Neural progenitor cell (in vitro differentiated cells): ENCODE data around the gene TYMP. TPM values are rescaled to one million over a fixed set of nuclear protein-coding genes. Genes with fewer than 3 reads are reported as not detected.

Experiments
- DNase-seq: peaks from one replicate; pipeline ENCODE4 v3.0.0-alpha.2; 2016; ENCODE audit warnings: low spot score
- H2AFZ ChIP-seq: fragments of 200-600 bp; sonication (generic); replicated peaks from 2 replicates; pipeline ENCODE4 v1.6.1; 2016; ENCODE audit warnings: antibody characterized with exemption
- H3F3A ChIP-seq: fragments of 200-600 bp; sonication (generic); 2 replicates; pipeline ENCODE4 v1.6.1; 2016; ENCODE audit warnings: antibody characterized with exemption, low read depth
- H3K27ac ChIP-seq: fragments of 200-600 bp; sonication (generic); 2 replicates; pipeline ENCODE4 v1.5.1; 2016; ENCODE audit warnings: mild to moderate bottlenecking
- H3K27me3 ChIP-seq: fragments of 200-600 bp; sonication (generic); 2 replicates; pipeline ENCODE4 v1.6.1; 2016; ENCODE audit warnings: mild to moderate bottlenecking, moderate library complexity
- H3K36me3 ChIP-seq: fragments of 200-600 bp; sonication (generic); 2 replicates; pipeline ENCODE4 v1.5.1; 2016
- H3K4me1 ChIP-seq: fragments of 200-600 bp; sonication (generic); 2 replicates; pipeline ENCODE4 v1.6.1; 2016; ENCODE audit warnings: mixed run types
- H3K4me2 ChIP-seq: fragments of 200-600 bp; sonication (generic); 2 replicates; pipeline ENCODE4 v1.6.1; 2016
- H3K4me3 ChIP-seq: fragments of 200-600 bp; sonication (generic); 2 replicates; pipeline ENCODE4 v1.5.1; 2016
- H3K79me2 ChIP-seq: fragments of 200-600 bp; sonication (generic); 2 replicates; pipeline ENCODE4 v1.6.1; 2016; ENCODE audit warnings: low read depth
- H3K9ac ChIP-seq: fragments of 200-600 bp; sonication (generic); 2 replicates; pipeline ENCODE4 v1.6.1; 2016
- H3K9me3 ChIP-seq: fragments of 200-600 bp; sonication (generic); 2 replicates; pipeline ENCODE4 v1.5.1; 2016; ENCODE audit warnings: low read depth
- H4K20me1 ChIP-seq: fragments of 200-600 bp; sonication (generic); 2 replicates; pipeline ENCODE4 v1.6.1; 2016; ENCODE audit warnings: low read depth
- H3K27ac Mint-ChIP-seq: 3 replicates; pipeline ENCODE4 v1.8.0; 2021; ENCODE audit warnings: mixed read lengths
- H3K27me3 Mint-ChIP-seq: 2 replicates; pipeline ENCODE4 v1.8.0; 2022; ENCODE audit warnings: low read depth, mild to moderate bottlenecking, inconsistent platforms, moderate library complexity, mixed read lengths; ENCODE audit not compliant: insufficient read depth
- H3K36me3 Mint-ChIP-seq: 3 replicates; pipeline ENCODE4 v1.8.0; 2021; ENCODE audit warnings: mixed read lengths
- H3K4me1 Mint-ChIP-seq: 3 replicates; pipeline ENCODE4 v1.8.0; 2021; ENCODE audit warnings: mixed read lengths
- H3K4me3 Mint-ChIP-seq: 3 replicates; pipeline ENCODE4 v1.8.0; 2021; ENCODE audit warnings: mild to moderate bottlenecking, moderate library complexity, mixed read lengths
- H3K9me3 Mint-ChIP-seq: 3 replicates; pipeline ENCODE4 v1.8.0; 2020; ENCODE audit warnings: mixed read lengths
- CTCF ChIP-seq: fragments of 200-600 bp; sonication (generic); IDR thresholded peaks from 2 replicates; pipeline ENCODE4 v1.5.1; 2017; ENCODE audit warnings: antibody characterized with exemption, mild to moderate bottlenecking
- EZH2 ChIP-seq: fragments of 200-600 bp; sonication (generic); IDR thresholded peaks from 2 replicates; pipeline ENCODE4 v1.6.1; 2017; ENCODE audit warnings: antibody characterized with exemption, mild to moderate bottlenecking, moderate library complexity
- EZH2phosphoT487 ChIP-seq: fragments of 200-600 bp; sonication (generic); IDR thresholded peaks from 2 replicates; pipeline ENCODE4 v1.6.1; 2017; ENCODE audit warnings: antibody characterized with exemption
- total RNA-seq: library from RNA; depleted of rRNA; stranded (reverse); fragments of >200 nt; gene quantifications from 2 replicates; pipeline ENCODE4 v1.2.3, GENCODE V29; 2015; ENCODE audit warnings: low replicate concordance

TYMP gene
- total RNA-seq, 1 donor from 2014 or later: not detected

DNA sequence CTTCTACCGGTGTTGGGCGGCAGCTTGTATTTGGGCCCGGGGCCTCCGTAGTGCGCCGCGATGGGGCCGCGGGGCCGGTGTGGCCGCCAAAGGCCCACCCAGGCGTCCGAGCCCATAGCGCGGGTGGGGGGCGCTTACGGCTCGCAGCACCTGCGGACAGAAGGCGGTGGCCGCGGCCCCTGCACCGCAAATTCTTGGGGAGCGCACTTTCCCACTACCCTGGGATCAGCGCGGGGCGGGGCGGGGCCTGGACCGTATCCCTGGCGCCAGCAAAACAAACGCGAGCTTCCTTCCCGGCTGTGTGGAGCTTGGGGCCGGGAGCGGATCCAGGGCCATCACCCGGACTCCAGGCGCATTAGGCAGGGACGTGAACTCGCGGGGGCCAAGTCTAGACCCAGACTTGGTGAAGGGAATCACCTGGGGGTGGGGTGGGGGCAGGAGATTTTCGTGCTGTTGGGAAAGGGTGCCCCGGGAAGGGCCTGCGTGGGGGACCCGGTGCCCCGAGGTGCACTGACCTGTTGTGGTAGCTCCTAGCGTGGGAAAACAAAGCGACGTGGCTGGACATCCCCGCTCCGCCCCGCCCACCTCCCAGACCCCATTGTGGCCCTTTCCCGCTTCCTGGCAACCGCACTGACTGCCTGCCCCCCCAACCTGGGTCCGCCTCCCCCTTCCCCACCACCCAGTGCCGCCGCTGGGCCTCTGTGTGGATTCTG lies 2.3 kb upstream of the TYMP start:
- Mint-ChIP-seq H3K27ac (peak overlapping the region; percentile 18), H3K4me1 (peaks cover 27% of the 10 kb centered on the region), H3K27me3 (peaks cover 50% of the 10 kb centered on the region), H3K36me3 (no peaks in the 10 kb centered on the region), H3K9me3 (peaks cover 2% of the 10 kb centered on the region), H3K4me3 (peak overlapping the region; percentile 83)
- Histone ChIP-seq H3K9me3 (no peaks in the 10 kb centered on the region), H3K27me3 (peaks cover 72% of the 10 kb centered on the region), H3K36me3 (no peaks in the 10 kb centered on the region), H3K4me2 (peak overlapping the region; percentile 91), H3K27ac (no peak overlapping the region), H3K4me1 (peaks cover 17% of the 10 kb centered on the region), H3K9ac (no peak overlapping the region), H3F3A (peaks cover 44% of the 10 kb centered on the region), H4K20me1 (peaks cover 40% of the 10 kb centered on the region), H3K79me2 (no peaks in the 10 kb centered on the region), H2AFZ (peak overlapping the region; percentile 73), H3K4me3 (peak overlapping the region; percentile 66)
- DNase-seq: peak; percentile 76
- TF ChIP-seq CTCF (no peak), EZH2phosphoT487 (peak; percentile 21), EZH2 (peak; percentile 68)

GRCh38 chr22:50531546-50531961 lies 1.7 kb upstream of the TYMP start:
- peak overlapping the region; percentile 66 for H3K4me3 ChIP-seq
- no peak overlapping the region for H3K27ac ChIP-seq
- peak overlapping the region; percentile 73 for H2AFZ ChIP-seq
- no peaks in the 10 kb centered on the region for H3K36me3 ChIP-seq
- peaks cover 45% of the 10 kb centered on the region for H4K20me1 ChIP-seq
- H3F3A ChIP-seq: peaks cover 47% of the 10 kb centered on the region
- peak overlapping the region; percentile 80 for H3K4me3 Mint-ChIP-seq
- peak overlapping the region; percentile 91 for H3K4me2 ChIP-seq
- H3K9me3 Mint-ChIP-seq: peaks cover 2% of the 10 kb centered on the region
- no peaks in the 10 kb centered on the region for H3K79me2 ChIP-seq
- no peak for DNase-seq
- H3K4me1 Mint-ChIP-seq: peaks cover 29% of the 10 kb centered on the region
- H3K36me3 Mint-ChIP-seq: no peaks in the 10 kb centered on the region
- H3K9me3 ChIP-seq: no peaks in the 10 kb centered on the region
- TF ChIP-seq EZH2: peak; percentile 63
- no peak for TF ChIP-seq EZH2phosphoT487
- peaks cover 20% of the 10 kb centered on the region for H3K4me1 ChIP-seq
- peaks cover 55% of the 10 kb centered on the region for H3K27me3 Mint-ChIP-seq
- no peak overlapping the region for H3K27ac Mint-ChIP-seq
- H3K9ac ChIP-seq: no peak overlapping the region
- peaks cover 78% of the 10 kb centered on the region for H3K27me3 ChIP-seq

DNA sequence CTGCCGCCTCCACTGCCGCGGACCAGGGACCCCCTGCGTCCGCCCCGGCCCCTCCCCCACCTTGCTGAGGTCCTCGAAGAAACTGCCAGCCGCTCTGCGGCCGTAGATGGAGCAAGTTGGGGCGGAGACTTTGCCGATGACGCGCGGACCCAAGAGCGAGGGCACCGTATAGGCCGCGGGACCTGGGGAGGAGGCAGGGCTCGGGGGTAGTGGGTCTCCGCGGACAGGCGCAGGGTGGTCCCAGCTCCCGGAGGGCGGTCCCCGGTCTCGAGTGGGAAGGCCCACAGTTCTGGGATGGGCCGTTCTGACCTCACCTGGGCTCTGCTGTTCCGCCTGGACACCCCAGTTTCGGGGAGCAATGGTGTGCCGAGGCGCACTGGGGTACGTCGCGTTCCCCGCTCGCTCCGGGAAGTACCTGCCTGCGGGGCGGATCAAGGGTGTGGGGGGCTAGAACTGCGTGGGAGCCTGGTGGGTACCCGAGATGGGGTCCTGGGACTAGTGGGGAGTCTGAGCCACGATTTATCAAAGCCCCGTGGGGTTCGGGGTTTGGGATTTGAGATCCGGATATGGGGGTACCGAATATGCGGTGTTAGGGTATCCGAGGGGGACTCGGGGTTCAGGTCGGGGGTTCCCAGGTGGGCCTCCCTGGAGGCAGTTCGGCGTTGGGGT lies 1.2 kb upstream of the TYMP start:
- no peak overlapping the region for H2AFZ ChIP-seq
- H3K27me3 ChIP-seq: peaks cover 82% of the 10 kb centered on the region
- no peak overlapping the region for H3K27ac ChIP-seq
- TF ChIP-seq EZH2 (peak; percentile 9), CTCF (no peak), EZH2phosphoT487 (peak; percentile 24)
- peak overlapping the region; percentile 66 for H3K4me3 ChIP-seq
- H3K9ac ChIP-seq: no peak overlapping the region
- peak overlapping the region; percentile 91 for H3K4me2 ChIP-seq
- H3K36me3 Mint-ChIP-seq: no peaks in the 10 kb centered on the region
- DNase-seq: peak; percentile 80
- no peaks in the 10 kb centered on the region for H3K9me3 ChIP-seq
- H3K79me2 ChIP-seq: no peaks in the 10 kb centered on the region
- peaks cover 29% of the 10 kb centered on the region for H3K4me1 Mint-ChIP-seq
- no peaks in the 10 kb centered on the region for H3K36me3 ChIP-seq
- H4K20me1 ChIP-seq: peaks cover 50% of the 10 kb centered on the region
- H3K9me3 Mint-ChIP-seq: peaks cover 2% of the 10 kb centered on the region
- H3K27ac Mint-ChIP-seq: no peak overlapping the region
- H3K4me1 ChIP-seq: peaks cover 24% of the 10 kb centered on the region
- peaks cover 53% of the 10 kb centered on the region for H3F3A ChIP-seq
- H3K27me3 Mint-ChIP-seq: peaks cover 55% of the 10 kb centered on the region
- peak overlapping the region; percentile 80 for H3K4me3 Mint-ChIP-seq

- Histone ChIP-seq H3K27ac (no peak overlapping the region), H3K4me3 (peak overlapping the region; percentile 66), H2AFZ (no peak overlapping the region), H3K9ac (no peak overlapping the region), H3K4me2 (peak overlapping the region; percentile 91), H4K20me1 (peaks cover 50% of the 10 kb centered on the region), H3K27me3 (peaks cover 82% of the 10 kb centered on the region), H3K9me3 (no peaks in the 10 kb centered on the region), H3F3A (peaks cover 57% of the 10 kb centered on the region), H3K4me1 (peaks cover 24% of the 10 kb centered on the region), H3K79me2 (no peaks in the 10 kb centered on the region), H3K36me3 (no peaks in the 10 kb centered on the region)
- H3K9me3 Mint-ChIP-seq: peaks cover 2% of the 10 kb centered on the region
- DNase-seq: no peak
- H3K27ac Mint-ChIP-seq: no peak overlapping the region
- peaks cover 55% of the 10 kb centered on the region for H3K27me3 Mint-ChIP-seq
- TF ChIP-seq CTCF (no peak), EZH2 (no peak), EZH2phosphoT487 (no peak)
- H3K36me3 Mint-ChIP-seq: no peaks in the 10 kb centered on the region
- H3K4me3 Mint-ChIP-seq: peak overlapping the region; percentile 80
- peaks cover 29% of the 10 kb centered on the region for H3K4me1 Mint-ChIP-seq
Measured at GRCh38 chr22:50530580-50530876, 716 bp upstream of the TYMP start.
